Activated T-cell treated with anti-CD3 and anti-CD28 coated beads for 4 hours (primary cell): ENCODE data around the gene ASTL.

Experiments
- DNase-seq: peaks from one replicate; pipeline ENCODE4 v3.0.0-alpha.2; 2020

Gene ASTL

DNA sequence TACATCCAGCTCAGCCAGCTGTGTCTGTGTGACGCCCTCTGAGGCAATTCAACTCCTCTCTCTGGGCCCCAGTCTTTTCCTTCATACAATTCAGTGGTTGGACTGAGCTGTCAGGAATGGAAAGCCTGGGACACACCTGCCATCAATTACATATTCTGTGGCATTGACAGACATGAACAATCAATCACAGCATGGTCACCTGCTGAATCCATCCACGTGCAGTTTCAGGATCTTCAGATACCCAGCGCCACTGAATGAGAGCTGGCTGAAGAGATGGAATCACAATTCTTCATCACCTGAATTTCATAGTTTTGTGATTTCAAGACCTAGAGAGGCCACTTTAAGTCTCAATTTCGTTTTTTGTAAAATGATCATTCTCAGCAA lies 27.1 kb downstream of the ASTL start:
- no peak for DNase-seq

GRCh38 chr2:96110621-96111256 lies 27.6 kb downstream of the ASTL start:
- DNase-seq = no peak

DNA sequence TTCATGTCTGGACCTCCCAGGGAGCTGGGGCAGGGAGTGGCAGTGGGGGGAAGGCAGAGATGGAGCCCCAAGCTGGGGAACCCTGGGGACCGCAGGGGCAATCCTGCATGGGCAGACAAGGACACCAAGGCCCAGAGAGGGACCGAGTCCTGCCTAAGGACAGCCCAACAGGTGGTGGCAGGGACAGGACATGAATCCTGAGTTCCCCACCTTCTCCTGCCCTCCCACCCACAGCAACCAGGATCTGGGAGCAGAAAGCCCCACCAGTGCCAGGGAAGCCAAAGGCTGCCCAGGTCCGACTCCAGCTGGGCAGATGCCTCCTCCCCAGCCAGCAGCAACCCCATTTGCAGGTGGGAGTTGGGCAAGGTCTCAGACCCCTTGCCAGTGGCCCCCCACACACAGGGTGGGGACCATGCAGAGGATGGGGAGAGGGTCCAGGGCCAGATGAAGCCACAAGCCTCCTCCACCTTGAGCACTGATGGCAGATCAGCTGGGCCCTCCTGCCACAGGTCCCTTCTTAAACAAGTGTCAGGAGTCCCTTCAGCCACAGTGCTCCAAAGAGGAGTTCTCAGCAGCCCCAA lies 28.3 kb downstream of the ASTL start:
- DNase-seq = no peak

GRCh38 chr2:96109361-96109680 lies 29.0 kb downstream of the ASTL start:
- no peak for DNase-seq

DNA sequence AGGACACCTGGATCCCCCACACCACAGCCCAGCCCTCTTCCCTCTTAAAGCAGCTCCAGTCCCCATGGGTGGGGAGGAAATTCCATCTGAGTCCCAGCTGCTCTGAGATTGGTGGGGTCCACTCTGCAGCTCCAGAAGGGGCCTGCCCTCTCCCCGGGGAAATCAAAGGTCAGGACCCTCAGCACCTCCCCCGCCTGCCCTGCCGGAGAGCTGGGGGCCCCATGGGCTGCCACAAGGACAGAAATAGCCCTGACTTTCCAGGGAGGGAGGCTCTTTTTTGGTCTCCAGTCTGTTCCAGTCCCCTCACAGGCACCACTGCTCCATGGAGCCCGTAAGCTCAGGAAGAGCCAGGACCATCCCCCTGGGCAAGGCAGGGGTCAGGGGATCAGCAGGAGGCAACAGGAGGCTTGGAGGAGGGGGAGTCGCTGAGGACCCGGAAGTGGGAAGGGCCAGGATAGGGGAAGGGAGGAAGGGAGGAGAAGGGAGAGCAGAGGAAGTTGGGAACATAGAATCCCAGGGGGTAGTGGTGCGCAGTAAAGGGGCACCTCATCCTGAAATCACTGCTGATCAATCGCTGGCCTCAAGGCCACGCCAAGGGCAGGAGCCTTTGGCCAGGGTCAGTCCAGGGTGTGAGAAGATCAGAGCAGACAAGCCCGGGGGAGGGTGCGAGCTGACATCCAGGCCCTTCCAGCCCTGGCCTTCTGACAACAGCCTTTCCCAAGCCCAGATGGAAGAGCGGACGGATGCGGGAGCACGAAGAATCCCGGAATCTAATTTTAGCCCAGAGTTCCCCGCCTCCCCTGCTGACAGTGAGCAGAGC lies 29.6 kb downstream of the ASTL start:
- DNase-seq = no peak

DNA sequence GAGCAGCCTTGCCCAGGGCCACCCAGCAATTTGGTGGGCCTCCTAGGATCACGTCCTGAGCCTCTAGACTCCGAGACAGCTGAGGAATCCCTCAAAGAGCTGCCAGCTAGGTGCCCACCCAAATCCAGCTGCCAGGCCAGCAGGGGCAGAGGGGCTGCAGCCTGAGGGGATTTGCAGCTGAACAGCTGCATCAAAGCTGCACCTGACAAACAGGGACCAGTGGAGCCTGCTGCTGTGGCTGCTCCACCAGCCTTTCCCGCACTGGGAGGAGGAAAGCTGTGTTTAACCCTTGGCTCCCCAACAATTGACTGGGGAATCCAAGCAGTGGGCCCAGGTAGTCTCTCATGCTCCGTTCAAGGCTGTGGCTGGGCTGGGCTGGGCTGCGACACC lies 30.2 kb downstream of the ASTL start:
- DNase-seq = no peak

DNA sequence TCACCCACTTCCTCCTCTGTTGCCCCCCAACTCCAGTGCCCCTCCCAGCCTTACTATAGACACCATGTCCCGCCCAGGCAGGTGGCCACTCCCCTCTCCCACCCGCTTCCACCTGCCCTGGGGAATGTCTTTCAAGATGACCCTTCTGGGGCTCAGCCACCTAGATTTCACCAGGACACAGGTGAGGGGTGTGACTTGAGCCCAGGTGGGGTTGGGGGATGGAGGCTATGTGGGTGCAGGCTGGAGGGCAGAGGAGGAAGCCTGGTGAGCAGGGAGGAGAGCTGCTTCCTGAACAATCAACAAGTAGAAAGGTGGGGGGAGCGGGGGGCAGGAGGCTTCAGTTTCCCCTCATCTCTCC lies 30.6 kb downstream of the ASTL start:
- DNase-seq = no peak

DNA sequence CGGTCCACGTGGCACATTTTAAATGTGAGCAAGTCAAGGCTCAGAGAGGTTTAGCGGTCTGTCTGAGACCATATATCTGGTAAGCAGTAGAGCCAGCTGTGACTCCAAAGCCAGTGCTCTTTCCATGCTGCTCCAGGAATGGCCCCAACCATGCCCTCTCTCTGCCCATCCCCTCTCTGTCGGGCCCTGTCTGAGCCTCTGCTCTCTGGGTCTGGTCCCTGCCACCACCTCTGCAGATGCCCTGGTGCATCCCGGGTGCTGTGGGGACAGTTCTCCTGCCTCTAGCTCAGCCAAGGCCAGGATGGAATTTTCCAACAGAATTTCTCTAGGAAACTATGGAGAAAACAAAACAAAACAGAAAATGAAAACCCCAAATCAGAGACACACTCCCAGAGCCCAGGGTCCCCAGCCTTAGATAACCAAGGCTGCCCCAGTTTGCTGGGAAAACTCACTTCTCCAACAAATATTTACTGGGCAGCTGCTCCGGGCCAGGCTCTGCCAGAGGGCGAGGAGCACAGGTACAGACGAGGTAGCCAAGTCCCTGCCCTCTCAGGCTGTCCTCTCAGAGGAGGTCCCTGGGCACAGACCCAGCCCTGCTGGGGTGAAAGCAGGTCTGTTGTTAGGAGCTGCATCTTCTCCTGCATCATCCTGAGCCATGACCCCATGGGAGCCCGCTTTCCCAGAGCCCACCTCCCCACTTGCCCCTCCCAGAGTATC lies 31.2 kb downstream of the ASTL start:
- no peak for DNase-seq

DNA sequence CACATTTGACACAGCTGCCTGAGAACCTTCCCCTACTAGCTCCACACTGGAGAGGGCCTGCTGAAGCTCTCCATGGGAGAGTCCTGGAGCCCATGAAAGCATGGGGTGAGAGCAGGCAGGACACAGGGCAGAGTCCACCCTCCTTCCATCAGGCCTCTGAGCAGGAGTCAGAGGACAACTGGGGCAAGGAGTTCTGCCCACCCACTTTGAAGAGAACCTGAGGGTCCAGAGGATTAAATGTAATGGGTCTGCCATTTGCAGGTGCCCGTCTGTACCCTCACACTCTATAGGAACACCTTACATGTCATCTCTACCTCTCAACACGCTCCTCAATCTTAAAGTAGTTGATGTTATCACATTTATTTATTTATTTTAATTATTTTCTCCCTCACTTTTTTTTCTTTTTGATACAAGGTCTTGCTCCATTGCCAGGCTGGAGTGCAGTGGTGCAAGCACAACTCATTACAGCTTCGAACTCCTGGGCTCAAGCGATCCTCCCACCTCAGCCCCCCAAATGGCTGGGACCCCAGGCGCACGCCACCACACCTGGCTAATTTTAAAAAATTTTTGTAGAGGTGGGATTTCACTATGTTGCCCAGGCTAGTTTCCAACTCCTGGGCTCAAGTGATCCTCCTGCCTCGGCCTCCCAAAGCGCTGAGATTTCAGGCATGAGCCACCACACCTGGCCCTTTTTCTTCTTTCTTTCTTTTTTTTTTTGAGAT lies 32.1 kb downstream of the ASTL start:
- no peak for DNase-seq

DNA sequence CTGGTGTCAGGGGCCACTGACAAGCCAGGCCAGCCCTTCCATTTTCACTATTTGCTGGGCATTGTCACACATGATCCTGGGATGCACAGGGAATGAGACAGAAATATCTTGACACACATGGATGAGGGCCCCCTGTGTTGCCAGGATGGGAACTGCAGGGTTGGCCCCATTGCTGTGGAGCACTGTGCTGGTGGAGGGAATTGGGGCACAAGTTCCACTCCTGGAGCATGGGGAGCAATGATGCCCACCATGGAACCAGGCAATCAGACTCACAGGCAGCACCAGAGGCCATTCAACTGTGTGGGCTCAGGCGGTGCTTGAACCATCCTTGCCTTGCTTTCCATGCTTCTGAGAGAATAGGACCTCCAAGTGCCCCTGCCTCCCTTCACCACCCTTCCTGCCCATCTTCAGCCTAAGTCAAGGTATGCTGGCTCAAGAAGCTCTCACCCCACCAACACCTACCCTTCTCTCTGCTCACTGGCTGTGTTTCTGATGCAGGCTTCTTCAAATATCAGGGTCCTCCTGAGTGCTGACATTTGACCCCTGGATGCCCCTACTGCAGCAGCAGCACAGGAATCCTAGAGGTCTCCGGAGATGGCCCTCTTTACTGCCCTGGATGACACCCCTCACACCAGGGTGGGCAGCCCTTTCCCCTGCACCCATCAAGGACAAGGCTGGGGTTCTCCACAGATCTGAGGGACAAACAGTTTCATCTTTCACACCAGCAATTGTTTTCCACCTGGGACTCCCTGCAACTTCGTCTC lies 33.0 kb downstream of the ASTL start:
- DNase-seq = no peak

GRCh38 chr2:96104487-96104861 lies 33.8 kb downstream of the ASTL start:
- no peak for DNase-seq

DNA sequence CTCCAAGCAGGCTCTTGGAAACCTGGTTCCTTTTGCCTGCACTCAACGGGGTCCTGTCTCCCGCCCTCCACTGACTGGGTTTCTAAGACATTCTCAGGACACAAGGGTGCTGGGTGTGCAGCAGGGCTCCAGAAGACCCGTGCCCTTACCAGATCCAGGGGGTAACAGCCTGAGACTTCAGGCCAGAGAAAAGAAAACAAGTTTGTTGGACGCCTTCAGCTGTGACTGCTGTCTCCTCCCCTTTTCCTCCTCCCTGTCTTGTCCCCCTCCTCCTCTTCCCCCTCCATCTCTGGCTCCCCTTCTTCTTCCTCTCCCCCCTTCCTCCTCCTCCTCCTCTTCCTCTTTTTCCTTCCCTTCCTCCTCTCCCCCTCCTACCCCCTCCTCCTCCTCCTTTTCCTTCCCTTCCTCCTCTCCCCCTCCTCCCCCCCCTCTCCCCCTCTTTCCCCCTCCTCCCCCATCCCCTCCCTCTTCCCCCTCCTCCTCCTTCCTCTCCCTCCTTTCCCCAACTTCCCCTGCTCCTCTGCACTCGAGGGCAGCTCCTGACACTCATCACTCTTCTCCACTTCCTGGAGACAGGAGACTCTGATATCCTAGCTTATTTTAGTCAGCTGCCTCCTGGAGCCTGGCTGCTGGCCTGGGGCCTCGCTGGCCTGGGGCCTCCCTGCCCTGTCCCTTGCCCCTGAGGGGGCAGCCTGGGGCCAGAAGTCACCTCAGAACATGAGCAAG lies 34.4 kb downstream of the ASTL start:
- no peak for DNase-seq

- no peak for DNase-seq
Observed at GRCh38 chr2:96103187-96103601, 35.1 kb downstream of the ASTL start.

- DNase-seq = no peak
Observed at GRCh38 chr2:96102596-96103186, 35.6 kb downstream of the ASTL start.

DNA sequence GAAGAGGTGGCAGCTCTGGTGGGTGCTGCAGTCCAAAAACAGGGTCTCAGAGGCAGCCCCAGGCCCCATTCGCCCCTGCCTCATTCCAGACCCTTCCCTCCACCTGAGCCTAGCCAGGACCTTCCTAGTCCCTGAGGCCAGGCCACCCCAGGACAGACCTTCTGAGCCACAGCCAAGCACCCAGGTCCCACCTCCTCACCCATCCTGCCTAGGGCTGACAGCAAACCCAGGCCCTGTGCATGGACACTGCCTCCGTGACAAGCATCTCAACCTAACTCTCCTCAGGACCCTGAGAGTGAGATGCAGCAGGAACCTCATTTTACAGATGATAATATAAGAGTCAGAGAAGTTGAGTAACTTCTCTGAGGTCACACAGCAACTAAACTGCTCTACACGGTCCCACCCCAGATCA lies 37.4 kb downstream of the ASTL start:
- no peak for DNase-seq

DNA sequence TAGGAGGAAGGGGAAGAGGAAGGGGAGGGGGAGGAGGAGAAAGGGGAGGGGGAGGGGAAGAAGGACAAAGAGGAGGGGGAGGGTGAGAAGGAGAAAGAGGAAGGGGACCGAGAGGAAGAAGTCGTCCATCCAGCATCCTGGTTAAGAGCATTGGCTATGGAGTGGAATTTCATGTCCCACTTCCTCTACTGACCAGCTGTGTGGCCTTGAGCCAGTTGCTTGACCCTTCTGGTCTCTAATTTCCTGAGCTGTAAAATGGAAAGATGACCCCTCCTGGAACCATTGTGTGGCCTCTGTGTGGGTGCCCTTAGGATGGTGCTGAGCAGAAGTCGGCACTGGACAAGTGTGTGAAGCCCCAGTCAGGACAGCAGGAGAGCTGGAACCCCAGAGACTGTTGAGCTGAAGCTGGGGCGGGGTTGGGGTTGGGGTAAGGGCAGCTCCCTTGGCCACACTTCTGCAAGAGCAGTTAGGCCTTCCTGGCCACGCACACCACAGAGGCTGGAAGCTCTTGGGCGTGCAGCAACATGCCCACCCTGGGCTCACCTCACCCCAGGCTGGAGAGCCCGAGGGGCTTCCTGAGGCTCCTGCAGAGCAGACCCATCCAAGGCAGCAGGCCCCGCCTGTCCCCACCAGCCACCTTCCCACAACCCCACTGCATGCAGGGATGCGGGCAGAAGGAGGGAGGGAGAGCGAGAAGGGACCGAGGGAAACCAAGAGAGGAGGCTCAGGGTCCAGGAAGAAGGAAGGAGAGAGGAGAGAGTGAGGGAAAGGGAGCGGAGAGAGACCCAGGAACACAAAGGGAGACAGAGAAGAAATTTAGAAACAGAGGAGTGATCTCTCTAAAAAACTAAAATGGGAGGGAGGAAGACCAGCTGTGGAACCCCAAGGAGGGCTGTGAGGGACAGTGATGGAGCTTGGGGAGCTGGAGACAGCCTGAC lies 38.2 kb downstream of the ASTL start:
- DNase-seq = no peak

DNA sequence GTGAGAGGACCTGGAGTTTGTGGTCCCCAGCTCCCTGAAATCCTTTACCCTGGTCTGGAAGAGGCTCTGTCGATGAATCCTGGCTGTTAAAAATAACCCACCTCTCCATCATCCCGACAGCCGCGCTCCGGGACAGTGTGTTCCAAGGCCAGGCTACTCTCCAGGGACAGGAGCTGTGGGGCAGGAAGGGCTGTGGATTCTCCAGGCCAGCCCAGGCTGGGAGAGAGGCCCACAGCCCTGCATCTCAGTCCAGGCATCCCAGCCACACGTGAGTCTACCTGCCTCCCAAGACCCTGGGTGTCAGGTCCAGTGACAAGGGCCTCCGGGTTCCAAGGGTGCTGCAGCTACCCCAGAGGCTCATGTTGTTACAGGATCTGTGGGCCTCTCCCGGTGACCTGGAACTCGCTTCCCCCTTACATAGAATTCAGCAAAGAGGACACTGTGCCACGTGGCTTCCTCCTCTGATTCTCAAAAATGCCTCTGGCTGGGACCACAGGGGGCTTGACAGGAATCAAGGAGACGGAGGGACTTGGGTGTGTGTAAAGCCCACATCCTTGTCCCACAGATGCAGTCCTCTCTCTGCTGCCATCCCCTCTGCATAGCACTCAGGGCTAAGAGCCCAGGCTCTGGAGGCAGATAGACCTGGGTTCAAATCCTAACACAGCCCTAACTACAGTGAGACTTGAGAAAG lies 39.3 kb downstream of the ASTL start:
- DNase-seq = no peak

DNA sequence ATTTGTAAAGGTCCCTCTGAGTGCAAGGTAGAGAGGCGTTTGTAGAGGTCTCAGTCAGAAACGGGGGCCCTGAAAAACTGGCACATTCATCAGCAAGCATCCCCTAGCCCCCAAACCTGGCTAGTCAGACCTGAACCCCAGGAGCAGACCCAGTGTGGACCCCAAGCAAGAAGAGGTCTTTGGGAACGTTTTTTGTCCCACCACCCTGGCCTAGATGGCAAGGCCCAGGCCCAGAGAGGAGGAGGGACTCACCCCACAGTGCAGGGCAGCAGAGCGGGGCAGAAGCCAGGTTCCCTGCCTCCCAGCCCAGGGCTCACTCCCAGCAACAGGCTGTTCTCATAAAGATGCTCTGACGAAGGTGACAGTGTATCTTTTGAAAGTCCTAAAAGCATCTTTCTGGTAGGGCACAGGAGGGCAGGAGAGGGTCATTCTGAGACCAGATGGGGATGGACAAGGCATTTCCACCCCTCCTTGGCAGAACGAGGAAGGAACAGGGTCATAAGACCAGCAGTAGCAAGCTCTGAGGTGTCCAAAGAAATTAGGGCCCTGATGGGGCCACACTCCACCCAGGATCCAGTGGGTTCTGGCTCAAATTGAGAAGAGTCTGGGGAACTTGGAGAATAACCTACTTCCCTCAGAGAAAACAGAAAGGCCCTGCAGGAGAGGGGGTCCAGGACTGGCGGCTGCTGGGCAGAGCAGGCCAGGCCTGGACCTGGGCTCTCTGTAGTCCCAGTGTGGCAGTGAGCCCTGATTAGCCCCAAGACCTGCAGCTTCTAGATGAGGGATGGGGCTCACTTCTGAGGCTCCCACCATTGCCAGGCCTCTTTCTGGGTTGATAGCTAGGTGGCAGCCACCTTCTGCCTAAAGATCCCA lies 40.1 kb downstream of the ASTL start:
- DNase-seq = no peak

DNA sequence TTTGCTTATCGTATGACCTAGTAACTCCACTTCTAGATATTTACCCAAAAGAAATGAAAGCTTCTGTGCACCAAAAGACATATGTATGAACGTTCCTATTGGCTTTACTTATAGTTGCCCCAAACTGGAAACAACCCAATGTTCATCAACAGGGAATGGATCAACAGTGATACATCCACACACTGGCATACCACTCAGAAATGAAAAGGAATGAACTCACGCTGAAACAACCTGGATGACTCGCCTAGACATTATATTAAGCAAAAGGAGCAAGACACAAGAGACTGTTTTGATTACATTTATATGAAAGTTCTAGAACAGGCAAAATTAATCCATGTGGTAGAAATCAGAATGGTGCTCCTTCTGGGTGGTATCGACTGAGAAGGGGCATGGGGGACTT lies 40.9 kb downstream of the ASTL start:
- DNase-seq = no peak
